IPS DF 4.7 (cell line): ENCODE data around the gene USPL1.
"Not testable (repeated sequence)": the region's sequence is repeated elsewhere in the genome, so short reads cannot be mapped to it uniquely, and the experiment has no call there.

Experiments
- DNase-seq: peaks from one replicate; pipeline ENCODE4 v3.0.0-alpha.2; 2013; ENCODE audit warnings: low spot score; ENCODE audit errors: extremely low read depth

The USPL1 gene

GRCh38 chr13:30615866-30616541 is 1.7 kb upstream of the USPL1 start:
- no peak for DNase-seq

GRCh38 chr13:30616927-30617314 is 799 bp upstream of the USPL1 start:
- DNase-seq = peak; percentile 14

- no peak for DNase-seq
Measured at GRCh38 chr13:30618186-30618929, 638 bp downstream of the USPL1 start.

GRCh38 chr13:30618930-30619279 is 1.2 kb downstream of the USPL1 start:
- no peak for DNase-seq

GRCh38 chr13:30619731-30620130 is 2.0 kb downstream of the USPL1 start:
- no peak for DNase-seq

- DNase-seq = no peak
Measured at GRCh38 chr13:30620941-30621340, 3.2 kb downstream of the USPL1 start.

GRCh38 chr13:30622551-30622950 is 4.8 kb downstream of the USPL1 start:
- no peak for DNase-seq

- DNase-seq = no peak
Measured at GRCh38 chr13:30623392-30623791, 5.7 kb downstream of the USPL1 start.

- no peak for DNase-seq
Measured at GRCh38 chr13:30624630-30625029, 6.9 kb downstream of the USPL1 start.

- DNase-seq = no peak
Measured at GRCh38 chr13:30629527-30629926, 11.8 kb downstream of the USPL1 start.

- DNase-seq = no peak
Measured at GRCh38 chr13:30633861-30634260, 16.1 kb downstream of the USPL1 start.

GRCh38 chr13:30634838-30635237 is 17.1 kb downstream of the USPL1 start:
- no peak for DNase-seq

GRCh38 chr13:30638301-30638700 is 20.6 kb downstream of the USPL1 start:
- no peak for DNase-seq

GRCh38 chr13:30639671-30640070 is 22.0 kb downstream of the USPL1 start:
- DNase-seq = no peak

- DNase-seq = not testable (repeated sequence)
Measured at GRCh38 chr13:30641173-30641572, 23.5 kb downstream of the USPL1 start.

- no peak for DNase-seq
Measured at GRCh38 chr13:30645629-30646028, 27.9 kb downstream of the USPL1 start.

- no peak for DNase-seq
Measured at GRCh38 chr13:30647420-30647819, 29.7 kb downstream of the USPL1 start.

- DNase-seq = no peak
Measured at GRCh38 chr13:30647824-30648521, 30.3 kb downstream of the USPL1 start.

- no peak for DNase-seq
Measured at GRCh38 chr13:30648522-30649012, 30.8 kb downstream of the USPL1 start.

GRCh38 chr13:30651648-30652047 is 33.9 kb downstream of the USPL1 start:
- not testable (repeated sequence) for DNase-seq

- no peak for DNase-seq
Measured at GRCh38 chr13:30652746-30653386, 35.1 kb downstream of the USPL1 start.

GRCh38 chr13:30654430-30654829 is 36.7 kb downstream of the USPL1 start:
- DNase-seq = no peak
